T-helper 2 cell treated with Interferon-gamma antibody and Interleukin-4, amounts not matched to agents 5 μg/mL and 100 μg/mL, for 36 hours (primary cell): ENCODE results near the gene SLC2A4.

Source experiments
- DNase-seq: peaks from one replicate; pipeline ENCODE4 v3.0.0; 2021; ENCODE audit warnings: low spot score
- H3K27ac Mint-ChIP-seq: one replicate; pipeline ENCODE4 v1.8.0; 2021; ENCODE audit warnings: mild to moderate bottlenecking, mixed read lengths
- H3K27me3 Mint-ChIP-seq: one replicate; pipeline ENCODE4 v1.8.0; 2021; ENCODE audit warnings: low read depth, mixed read lengths
- H3K36me3 Mint-ChIP-seq: one replicate; pipeline ENCODE4 v1.8.0; 2021; ENCODE audit warnings: low read depth, mixed read lengths
- H3K4me1 Mint-ChIP-seq: one replicate; pipeline ENCODE4 v1.8.0; 2021; ENCODE audit warnings: low read depth, mixed read lengths
- H3K4me3 Mint-ChIP-seq: one replicate; pipeline ENCODE4 v1.8.0; 2022; ENCODE audit warnings: mild to moderate bottlenecking, moderate library complexity, mixed read lengths
- H3K9me3 Mint-ChIP-seq: one replicate; pipeline ENCODE4 v1.8.0; 2021; ENCODE audit warnings: mixed read lengths

Gene SLC2A4

DNA sequence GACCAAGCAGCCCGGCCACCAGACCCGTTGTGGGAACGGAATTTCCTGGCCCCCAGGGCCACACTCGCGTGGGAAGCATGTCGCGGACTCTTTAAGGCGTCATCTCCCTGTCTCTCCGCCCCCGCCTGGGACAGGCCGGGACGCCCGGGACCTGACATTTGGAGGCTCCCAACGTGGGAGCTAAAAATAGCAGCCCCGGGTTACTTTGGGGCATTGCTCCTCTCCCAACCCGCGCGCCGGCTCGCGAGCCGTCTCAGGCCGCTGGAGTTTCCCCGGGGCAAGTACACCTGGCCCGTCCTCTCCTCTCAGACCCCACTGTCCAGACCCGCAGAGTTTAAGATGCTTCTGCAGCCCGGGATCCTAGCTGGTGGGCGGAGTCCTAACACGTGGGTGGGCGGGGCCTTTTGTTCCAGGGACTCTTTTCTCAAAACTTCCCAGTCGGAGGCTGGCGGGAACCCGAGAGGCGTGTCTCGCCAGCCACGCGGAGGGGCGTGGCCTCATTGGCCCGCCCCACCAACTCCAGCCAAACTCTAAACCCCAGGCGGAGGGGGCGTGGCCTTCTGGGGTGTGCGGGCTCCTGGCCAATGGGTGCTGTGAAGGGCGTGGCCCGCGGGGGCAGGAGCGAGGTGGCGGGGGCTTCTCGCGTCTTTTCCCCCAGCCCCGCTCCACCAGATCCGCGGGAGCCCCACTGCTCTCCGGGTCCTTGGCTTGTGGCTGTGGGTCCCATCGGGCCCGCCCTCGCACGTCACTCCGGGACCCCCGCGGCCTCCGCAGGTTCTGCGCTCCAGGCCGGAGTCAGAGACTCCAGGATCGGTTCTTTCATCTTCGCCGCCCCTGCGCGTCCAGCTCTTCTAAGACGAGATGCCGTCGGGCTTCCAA lies at the start of gene SLC2A4:
TSS of gene SLC2A4 (plus strand) at position 645 of the 879 bp plus-strand sequence. CDS start at position 862, 217 bp downstream.
- Mint-ChIP-seq H3K9me3 (no peaks in the 10 kb centered on the region), H3K36me3 (no peaks in the 10 kb centered on the region), H3K27me3 (peaks cover 41% of the 10 kb centered on the region), H3K4me3 (peak within 1 kb of the TSS; percentile 76), H3K27ac (no peak within 1 kb of the TSS), H3K4me1 (peaks cover 12% of the 10 kb centered on the region)
- DNase-seq = peak; percentile 86

DNA sequence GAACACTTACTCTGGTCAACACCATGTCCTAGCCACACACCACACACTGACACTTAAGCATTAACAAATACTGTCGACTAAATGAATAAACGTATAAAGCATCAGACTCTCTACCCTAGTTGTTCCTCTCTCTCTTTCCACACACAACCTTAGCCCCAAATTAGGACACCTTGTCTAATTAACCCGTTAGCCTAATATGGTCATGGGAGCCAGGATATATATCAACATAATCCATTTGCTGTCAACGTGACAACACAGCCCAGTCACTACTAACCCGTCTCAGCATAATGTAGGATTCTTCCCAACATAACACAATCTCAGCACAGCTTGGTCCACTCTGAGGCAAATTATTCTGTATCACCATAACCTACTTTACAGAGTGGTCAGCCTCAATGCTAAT lies 49.4 kb upstream of the SLC2A4 start:
- Mint-ChIP-seq H3K9me3 (no peaks in the 10 kb centered on the region), H3K36me3 (peaks cover 41% of the 10 kb centered on the region), H3K4me3 (peak overlapping the region; percentile 4), H3K27ac (no peak overlapping the region), H3K4me1 (peaks cover 33% of the 10 kb centered on the region), H3K27me3 (no peaks in the 10 kb centered on the region)
- DNase-seq = no peak

DNA sequence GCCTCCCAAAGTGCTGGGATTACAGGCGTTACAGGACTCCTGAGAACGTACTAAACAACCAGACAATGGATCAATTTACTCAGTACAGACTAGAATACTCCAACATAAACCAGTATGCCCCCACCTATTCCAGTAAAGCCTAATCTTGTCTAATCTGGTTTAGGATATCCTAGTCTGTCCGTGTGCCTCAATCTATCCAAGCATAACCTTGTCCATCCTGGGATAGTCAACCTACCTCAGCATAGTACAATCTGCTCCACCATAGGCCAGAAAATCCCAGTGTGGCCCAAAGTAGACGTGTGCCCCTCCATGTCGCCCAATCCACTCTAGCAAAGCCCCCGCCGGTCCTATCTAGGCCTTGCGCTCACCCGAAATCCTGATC lies 47.8 kb upstream of the SLC2A4 start:
- peaks cover 41% of the 10 kb centered on the region for H3K36me3 Mint-ChIP-seq
- peaks cover 33% of the 10 kb centered on the region for H3K4me1 Mint-ChIP-seq
- peak overlapping the region; percentile 83 for H3K27ac Mint-ChIP-seq
- H3K4me3 Mint-ChIP-seq = peak overlapping the region; percentile 99
- no peak for DNase-seq
- no peaks in the 10 kb centered on the region for H3K9me3 Mint-ChIP-seq
- no peaks in the 10 kb centered on the region for H3K27me3 Mint-ChIP-seq

DNA sequence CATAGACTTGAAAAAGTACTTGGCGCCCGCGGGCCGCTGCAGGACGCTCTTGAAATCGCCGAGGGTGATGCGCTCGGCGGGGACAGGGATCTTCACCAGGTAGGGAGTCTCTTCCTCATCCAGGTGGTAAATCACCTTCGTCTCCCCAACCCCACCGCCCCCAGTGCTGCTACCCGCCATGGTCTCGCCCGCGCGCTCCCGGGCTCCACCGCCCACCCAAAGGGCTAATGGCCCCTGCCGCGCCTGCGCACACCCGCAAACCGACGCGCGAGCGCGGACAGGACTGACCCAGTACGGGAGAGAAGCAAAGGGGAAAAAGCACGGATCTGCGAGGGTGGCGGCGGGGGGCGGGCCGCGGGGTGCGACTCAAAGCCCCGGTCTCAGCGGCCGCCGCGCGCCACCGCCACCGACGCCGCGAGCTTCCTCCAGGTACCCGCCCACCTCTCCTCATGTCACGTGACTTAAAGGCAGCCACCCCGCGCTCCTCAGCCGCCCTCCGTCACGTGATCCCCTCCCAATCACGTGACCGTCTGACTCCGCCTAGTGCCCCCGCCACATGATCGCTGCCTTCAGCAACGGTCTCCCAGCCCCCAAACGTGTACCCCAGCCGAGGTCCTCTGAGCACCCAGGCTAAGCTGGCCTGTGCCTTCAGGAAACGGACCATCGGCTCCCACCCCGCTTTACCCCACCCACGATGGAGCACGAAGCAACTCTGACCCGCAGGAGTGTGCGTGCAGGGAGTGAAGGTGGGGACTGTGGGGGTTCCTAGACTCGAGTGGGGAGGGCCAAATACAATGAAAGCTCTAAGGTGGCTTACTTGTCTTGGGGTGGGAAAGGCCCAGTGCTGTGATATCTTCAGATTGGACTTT lies 47.2 kb upstream of the SLC2A4 start, which contains the start of gene DVL2:
TSS of gene DVL2 (minus strand) at position 435 of the 869 bp plus-strand sequence. CDS start at position 180, 255 bp downstream.
- H3K4me3 Mint-ChIP-seq = peak within 1 kb of the TSS; percentile 99
- H3K27me3 Mint-ChIP-seq = no peaks in the 10 kb centered on the region
- peaks cover 35% of the 10 kb centered on the region for H3K36me3 Mint-ChIP-seq
- no peaks in the 10 kb centered on the region for H3K9me3 Mint-ChIP-seq
- H3K27ac Mint-ChIP-seq = peak within 1 kb of the TSS; percentile 83
- H3K4me1 Mint-ChIP-seq = peaks cover 33% of the 10 kb centered on the region
- peak; percentile 95 for DNase-seq

DNA sequence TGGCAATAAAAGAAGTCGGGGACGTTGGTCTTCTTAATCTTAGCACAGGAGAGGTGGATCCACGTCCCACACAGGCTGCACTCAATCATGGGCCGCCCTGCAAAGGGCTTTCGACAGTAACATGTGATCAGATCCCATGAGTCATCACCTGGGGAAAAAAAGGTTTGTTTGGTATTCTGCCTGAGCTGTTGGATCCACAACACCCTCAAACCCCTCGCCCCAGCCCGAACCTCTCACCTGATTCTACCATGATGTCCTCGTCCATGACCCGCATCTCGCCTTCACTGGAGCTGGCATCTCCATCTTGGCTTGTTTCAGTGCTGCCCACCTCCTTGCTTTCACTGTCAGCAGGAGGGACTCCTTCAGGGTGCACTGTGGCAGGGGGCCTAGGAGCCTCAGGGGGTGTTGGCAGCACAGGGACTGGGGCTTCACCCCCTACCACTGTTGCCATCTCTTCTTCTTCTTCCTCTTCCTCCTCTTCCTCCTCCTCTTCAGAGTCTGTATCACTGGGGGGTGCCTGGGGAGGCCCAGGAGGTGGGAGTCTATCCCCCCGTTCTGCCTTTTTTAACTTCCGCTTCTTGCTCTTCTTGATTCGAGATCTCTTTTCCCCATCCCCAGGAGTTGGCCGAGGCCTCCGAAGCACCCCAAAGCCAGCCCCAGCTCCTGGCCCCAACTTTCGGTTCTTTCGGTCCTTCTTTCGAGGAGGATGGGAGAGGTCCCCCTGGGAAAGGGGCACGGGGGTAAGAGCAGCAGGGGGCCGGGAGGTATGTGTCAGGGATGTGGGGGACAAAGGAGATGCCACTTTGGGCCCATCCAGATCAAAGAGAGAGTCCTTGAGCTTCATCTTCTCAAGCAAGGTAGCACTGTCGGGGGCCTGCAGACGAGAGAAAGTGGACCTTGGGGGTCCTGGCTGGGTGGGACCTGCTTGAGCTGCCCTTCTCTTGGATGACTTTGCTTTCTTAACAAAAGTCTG lies 45.5 kb upstream of the SLC2A4 start:
- H3K4me3 Mint-ChIP-seq = peak overlapping the region; percentile 99
- no peaks in the 10 kb centered on the region for H3K9me3 Mint-ChIP-seq
- H3K27ac Mint-ChIP-seq = peak overlapping the region; percentile 27
- peaks cover 46% of the 10 kb centered on the region for H3K36me3 Mint-ChIP-seq
- peaks cover 45% of the 10 kb centered on the region for H3K4me1 Mint-ChIP-seq
- DNase-seq = no peak
- H3K27me3 Mint-ChIP-seq = no peaks in the 10 kb centered on the region

DNA sequence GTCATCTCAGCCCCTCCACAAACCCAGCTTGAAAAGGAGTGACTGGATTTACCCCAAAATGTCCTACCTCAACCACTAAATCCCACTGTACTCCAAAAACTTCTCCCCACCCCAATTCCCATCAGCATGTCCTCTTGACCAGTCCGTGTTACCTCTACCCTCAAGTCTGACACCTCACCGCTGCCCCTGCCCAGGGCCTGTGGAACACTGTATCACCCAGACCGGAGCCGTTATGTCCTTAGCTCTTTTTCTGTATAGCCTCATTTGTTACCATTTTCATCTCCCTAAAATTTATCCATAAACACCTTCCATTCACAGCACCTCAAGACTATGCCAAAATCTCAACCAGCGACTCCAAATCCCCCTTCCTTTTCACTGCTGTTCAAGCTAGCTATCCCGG lies 44.7 kb upstream of the SLC2A4 start:
- no peak for DNase-seq

DNA sequence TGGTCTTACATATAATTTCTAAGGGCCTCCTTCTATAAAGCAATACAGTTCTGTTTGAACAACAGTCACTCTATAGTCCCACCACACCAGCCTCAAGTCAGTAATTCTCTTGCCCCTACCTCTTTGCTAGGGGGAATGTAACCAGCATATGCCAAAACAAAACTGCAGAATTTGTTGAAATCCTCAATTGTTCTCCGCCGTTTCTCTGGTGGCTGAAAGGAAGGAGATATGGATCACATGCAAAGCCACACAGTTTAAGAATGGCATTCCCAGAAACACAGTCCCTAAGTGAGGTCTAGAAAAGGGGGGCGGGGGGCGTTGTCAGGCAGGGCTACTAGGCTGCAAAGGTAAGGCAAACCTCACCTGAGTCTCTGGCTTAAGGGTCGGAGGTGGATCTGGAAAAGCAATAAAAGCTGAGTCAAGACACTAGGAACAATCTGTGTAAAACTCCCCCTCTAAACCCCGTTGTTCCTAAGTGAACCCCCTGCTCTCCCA lies 44.2 kb upstream of the SLC2A4 start:
- H3K36me3 Mint-ChIP-seq = peaks cover 56% of the 10 kb centered on the region
- H3K27ac Mint-ChIP-seq = peak overlapping the region; percentile 91
- H3K4me3 Mint-ChIP-seq = peak overlapping the region; percentile 95
- peaks cover 52% of the 10 kb centered on the region for H3K4me1 Mint-ChIP-seq
- H3K27me3 Mint-ChIP-seq = no peaks in the 10 kb centered on the region
- DNase-seq = no peak
- H3K9me3 Mint-ChIP-seq = no peaks in the 10 kb centered on the region

More for the DNA sequence above, 44.7 kb upstream of the SLC2A4 start:
- Mint-ChIP-seq H3K27me3 (no peaks in the 10 kb centered on the region), H3K27ac (peak overlapping the region; percentile 91), H3K4me1 (peaks cover 53% of the 10 kb centered on the region), H3K36me3 (peaks cover 53% of the 10 kb centered on the region), H3K4me3 (peak overlapping the region; percentile 95), H3K9me3 (no peaks in the 10 kb centered on the region)

DNA sequence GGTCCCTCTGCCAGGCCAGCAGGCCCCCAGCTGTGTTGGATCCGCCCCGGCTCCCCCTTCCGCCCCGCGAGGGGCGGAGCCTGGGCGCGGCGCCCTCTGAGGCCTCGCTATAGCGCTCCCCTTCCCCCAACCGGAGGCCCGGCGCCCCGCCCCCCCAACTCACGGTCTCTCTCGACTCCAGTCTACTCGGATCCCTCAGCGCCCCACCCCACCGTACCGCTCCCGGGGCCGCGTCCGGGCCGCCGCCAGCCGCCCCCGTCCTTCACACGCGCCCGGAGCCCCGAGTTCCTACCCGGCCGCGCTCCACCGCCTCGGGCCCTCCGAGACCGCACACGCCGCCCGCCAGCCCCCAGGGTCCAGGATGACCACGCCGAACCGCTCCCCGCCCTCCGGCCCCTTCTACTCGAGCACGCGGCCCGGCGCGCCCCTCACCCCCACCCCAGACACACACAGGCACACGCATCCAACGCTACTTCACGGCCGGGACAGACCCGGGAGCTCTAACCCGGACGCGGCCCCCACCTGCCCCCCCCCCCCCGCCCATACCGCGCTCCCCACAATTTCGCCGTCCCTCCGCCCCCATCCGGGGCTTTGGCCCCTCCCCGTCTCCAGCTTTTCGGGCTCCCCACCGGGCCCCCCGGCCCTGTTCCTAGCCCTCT lies 43.6 kb upstream of the SLC2A4 start:
- Mint-ChIP-seq H3K27ac (peak overlapping the region; percentile 96), H3K27me3 (no peaks in the 10 kb centered on the region), H3K9me3 (no peaks in the 10 kb centered on the region), H3K36me3 (peaks cover 59% of the 10 kb centered on the region), H3K4me3 (peak overlapping the region; percentile 95), H3K4me1 (peaks cover 52% of the 10 kb centered on the region)
- DNase-seq = peak; percentile 80

DNA sequence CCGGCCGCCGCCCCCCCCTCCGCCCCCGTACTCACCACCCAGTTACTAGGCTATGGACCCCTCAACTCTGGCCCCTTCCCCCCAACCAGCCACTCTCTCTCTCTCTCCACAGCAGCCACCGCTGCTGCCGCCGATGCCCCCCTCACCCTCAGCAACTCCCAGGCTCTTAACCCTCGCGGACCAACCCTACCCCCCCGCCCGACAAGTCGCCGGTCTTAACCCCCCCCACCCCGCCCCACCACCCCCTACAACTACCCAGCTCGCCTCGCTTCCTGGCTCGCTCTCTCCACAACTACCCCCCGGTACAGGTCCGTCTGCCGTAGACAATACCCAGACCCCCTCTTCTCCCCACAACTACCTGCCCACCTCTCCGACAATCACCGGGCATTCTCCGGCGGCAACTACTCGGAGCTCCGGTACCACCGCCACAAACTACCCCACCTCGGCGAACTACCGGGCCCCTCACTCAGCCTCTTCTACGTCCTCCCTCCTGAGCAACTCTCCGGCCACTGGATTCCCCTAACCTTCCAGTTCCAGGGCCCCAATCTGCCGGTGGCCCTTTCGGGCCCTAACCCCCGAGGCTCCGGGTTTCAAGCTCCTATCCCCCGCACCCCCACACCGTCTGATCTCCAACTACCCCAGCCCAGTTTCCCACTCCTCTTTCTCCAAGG lies 43.0 kb upstream of the SLC2A4 start:
- no peaks in the 10 kb centered on the region for H3K9me3 Mint-ChIP-seq
- peak overlapping the region; percentile 96 for H3K27ac Mint-ChIP-seq
- H3K27me3 Mint-ChIP-seq = no peaks in the 10 kb centered on the region
- DNase-seq = no peak
- peaks cover 51% of the 10 kb centered on the region for H3K4me1 Mint-ChIP-seq
- peak overlapping the region; percentile 95 for H3K4me3 Mint-ChIP-seq
- H3K36me3 Mint-ChIP-seq = peaks cover 62% of the 10 kb centered on the region

DNA sequence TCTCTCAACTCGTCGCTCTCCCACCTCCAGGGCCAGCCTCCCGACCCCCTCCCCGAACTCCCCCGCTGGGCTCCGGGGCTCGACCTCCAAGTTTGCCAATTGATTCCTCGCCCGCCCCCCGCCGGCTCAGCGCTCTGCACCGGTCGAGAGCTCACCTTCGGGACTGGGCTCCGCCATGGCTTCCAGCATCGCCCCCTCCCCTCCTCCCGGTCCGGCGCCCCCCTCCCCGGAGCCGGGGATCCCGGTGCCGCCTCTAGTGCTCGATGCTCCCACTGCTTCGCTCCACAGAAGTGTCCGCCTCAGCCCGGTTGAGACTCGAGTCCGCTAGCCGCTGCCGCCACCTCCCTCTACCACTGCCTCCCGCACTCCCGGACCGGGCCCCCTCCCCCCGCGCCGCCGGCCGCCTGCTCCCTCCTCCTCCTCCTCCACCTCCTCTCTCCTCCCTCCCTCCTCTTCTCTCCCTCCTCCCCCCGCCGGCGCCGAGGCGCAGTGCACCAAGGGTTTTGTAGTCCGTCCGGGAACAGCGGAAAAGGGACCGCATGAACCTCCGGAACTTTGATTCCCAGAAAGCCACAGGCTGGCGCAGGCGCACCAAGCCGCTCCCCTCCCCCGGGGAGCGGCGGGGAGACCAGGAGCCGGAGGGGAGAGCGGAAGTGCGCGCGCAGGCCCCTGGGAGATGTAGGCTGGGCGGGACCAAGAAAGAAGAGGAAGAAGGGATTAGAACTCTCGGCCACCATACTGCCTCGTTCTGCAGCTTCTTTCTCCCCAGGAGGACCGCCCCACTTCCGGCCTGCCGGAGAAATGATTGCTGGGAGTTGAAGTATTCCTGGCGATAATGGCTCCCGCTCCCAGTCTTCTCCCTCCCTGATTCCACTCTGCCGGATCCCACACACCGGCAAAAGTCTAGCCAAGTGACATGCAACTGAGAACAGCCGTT lies 42.2 kb upstream of the SLC2A4 start, which contains the start of gene PHF23:
TSS of gene PHF23 (minus strand) at position 367 of the 937 bp plus-strand sequence. CDS start at position 189, 178 bp downstream.
- Mint-ChIP-seq H3K9me3 (no peaks in the 10 kb centered on the region), H3K4me3 (peak within 1 kb of the TSS; percentile 95), H3K27me3 (no peaks in the 10 kb centered on the region), H3K4me1 (peaks cover 49% of the 10 kb centered on the region), H3K36me3 (peaks cover 63% of the 10 kb centered on the region), H3K27ac (peak within 1 kb of the TSS; percentile 96)
- peak; percentile 98 for DNase-seq

DNA sequence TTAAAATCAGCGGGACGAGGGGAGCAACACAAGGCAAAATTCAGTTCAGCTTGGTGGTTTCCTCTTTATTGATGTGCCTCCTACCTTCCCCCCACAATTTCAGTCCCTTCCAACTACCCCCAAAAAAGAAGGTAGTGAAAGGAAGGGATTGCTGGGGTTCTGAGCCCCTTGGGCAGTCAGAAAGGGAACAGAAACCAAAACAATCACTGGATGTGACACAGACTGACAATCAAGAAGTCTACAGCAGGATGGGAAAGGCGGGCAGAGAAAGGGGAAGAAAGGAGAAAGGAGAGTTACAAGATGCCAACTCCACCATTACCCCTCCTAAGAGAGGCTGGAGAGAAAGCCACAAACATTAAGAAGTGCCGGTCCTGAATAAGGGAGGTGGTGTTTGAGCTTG lies 41.1 kb upstream of the SLC2A4 start:
- no peaks in the 10 kb centered on the region for H3K9me3 Mint-ChIP-seq
- H3K4me1 Mint-ChIP-seq = peaks cover 43% of the 10 kb centered on the region
- H3K36me3 Mint-ChIP-seq = peaks cover 58% of the 10 kb centered on the region
- no peaks in the 10 kb centered on the region for H3K27me3 Mint-ChIP-seq
- peak overlapping the region; percentile 95 for H3K27ac Mint-ChIP-seq
- peak overlapping the region; percentile 95 for H3K4me3 Mint-ChIP-seq
- no peak for DNase-seq
